Measurements from ENCODE around the gene INO80B. TPM values are rescaled to one million over a fixed set of nuclear protein-coding genes. Genes with fewer than 3 reads are reported as not detected.

INO80B gene
- total RNA-seq, 1 experiment from 2014 or later: 34.2 TPM

DNA sequence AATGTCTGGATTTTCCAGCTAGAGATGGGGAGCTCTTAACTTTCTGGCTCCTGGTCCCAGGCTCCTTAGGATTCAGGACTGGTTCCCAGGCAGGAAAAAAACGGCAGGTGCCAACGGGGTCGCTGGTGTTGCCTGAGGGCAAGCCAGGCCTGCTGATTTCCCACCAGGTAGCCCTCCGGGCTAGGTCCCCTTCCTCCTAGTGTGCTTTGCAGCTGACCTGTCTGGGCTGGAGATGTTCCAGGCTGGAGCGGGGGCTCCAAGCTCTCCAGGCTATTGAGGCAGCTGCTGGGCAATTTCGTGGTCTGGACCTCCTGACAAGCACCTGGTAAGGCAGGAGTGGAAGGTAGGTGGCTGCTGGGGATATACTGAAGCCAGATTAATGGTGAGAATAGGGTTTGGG is 19.6 kb downstream of the INO80B start:
- no peak overlapping the region for H3K27ac ChIP-seq
- intact Hi-C loops (cut with micrococcal nuclease; ENCODE audit: unreplicated experiment): no loop called here
- BruUV-seq (replicated peaks): no TSS peak
- no peaks in the 10 kb centered on the region for H4K20me1 ChIP-seq (ENCODE audit: insufficient read depth)
- peaks cover 9% of the 10 kb centered on the region for H3K4me1 ChIP-seq (replicated peaks; ENCODE audit: insufficient read depth)
- H3K79me2 ChIP-seq (ENCODE audit: low read depth): 0 out of 2 replicates have a peak, but pooled peaks cover 3% of the 10 kb centered on the region
- no peak for DNase-seq
- ChIA-PET CTCF (no interaction called here), POLR2A (ENCODE audit: unreplicated experiment) (no interaction called here)
- H3K9me3 ChIP-seq (ENCODE audit: insufficient read depth, low read depth): no peaks in the 10 kb centered on the region
- TF ChIP-seq EZH2 (IDR thresholded peaks at IDR 0.05; ENCODE audit: low read depth) (no peak), CTCF (conservative IDR thresholded peaks at IDR 0.05) (no peak)
- no peak overlapping the region for H3K4me2 ChIP-seq
- no peak overlapping the region for H2AFZ ChIP-seq
- H3K4me3 ChIP-seq: no peak overlapping the region
- H3K27me3 ChIP-seq (ENCODE audit: insufficient read depth, low read depth): no peaks in the 10 kb centered on the region
- peaks cover under 1% of the 10 kb centered on the region; the same call in 1 of the 2 replicates for H3K36me3 ChIP-seq (ENCODE audit: low read depth)
- H3K9me2 ChIP-seq (ENCODE audit: insufficient read depth): no peaks in the 10 kb centered on the region
- H3F3A ChIP-seq (ENCODE audit: insufficient read depth, low read depth): peaks cover 66% of the 10 kb centered on the region

DNA sequence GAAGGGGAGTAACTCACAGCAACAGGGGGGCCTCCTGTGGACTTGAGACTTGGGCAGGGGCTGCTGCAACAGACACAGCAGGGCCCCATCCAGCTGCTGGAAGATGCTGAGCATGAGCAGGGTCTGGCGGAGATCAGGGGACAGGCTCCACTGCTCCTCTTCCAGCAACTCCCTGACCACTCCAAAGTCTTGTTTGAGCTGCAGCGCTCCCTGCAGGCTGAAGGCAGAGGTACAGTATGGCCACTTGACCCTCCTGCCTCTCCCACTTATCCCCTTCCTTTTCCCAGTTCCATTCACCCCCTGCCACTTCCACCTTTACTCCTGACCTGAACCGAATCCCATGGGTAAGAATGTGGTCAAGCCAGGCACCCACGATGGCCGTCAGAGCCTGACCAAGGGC is 20.0 kb downstream of the INO80B start:
- ChIA-PET CTCF (no interaction called here), POLR2A (ENCODE audit: unreplicated experiment) (no interaction called here)
- Histone ChIP-seq H3K4me1 (replicated peaks; ENCODE audit: insufficient read depth) (peaks cover 9% of the 10 kb centered on the region), H3F3A (ENCODE audit: insufficient read depth, low read depth) (peaks cover 66% of the 10 kb centered on the region), H3K9me2 (ENCODE audit: insufficient read depth) (no peaks in the 10 kb centered on the region), H3K4me3 (no peak overlapping the region), H3K4me2 (no peak overlapping the region), H3K27ac (no peak overlapping the region), H4K20me1 (ENCODE audit: insufficient read depth) (no peaks in the 10 kb centered on the region), H3K79me2 (ENCODE audit: low read depth) (peaks cover 4% of the 10 kb centered on the region; the same call in 1 of the 2 replicates), H3K9me3 (ENCODE audit: insufficient read depth, low read depth) (no peaks in the 10 kb centered on the region), H3K36me3 (ENCODE audit: low read depth) (peaks cover 4% of the 10 kb centered on the region), H3K27me3 (ENCODE audit: insufficient read depth, low read depth) (no peaks in the 10 kb centered on the region), H2AFZ (no peak overlapping the region)
- intact Hi-C loops (cut with micrococcal nuclease; ENCODE audit: unreplicated experiment): no loop called here
- BruUV-seq (replicated peaks): no TSS peak
- TF ChIP-seq EZH2 (IDR thresholded peaks at IDR 0.05; ENCODE audit: low read depth) (no peak), CTCF (conservative IDR thresholded peaks at IDR 0.05) (peak; percentile 49; the same call in 1 of the 2 replicates)
- no peak for DNase-seq

DNA sequence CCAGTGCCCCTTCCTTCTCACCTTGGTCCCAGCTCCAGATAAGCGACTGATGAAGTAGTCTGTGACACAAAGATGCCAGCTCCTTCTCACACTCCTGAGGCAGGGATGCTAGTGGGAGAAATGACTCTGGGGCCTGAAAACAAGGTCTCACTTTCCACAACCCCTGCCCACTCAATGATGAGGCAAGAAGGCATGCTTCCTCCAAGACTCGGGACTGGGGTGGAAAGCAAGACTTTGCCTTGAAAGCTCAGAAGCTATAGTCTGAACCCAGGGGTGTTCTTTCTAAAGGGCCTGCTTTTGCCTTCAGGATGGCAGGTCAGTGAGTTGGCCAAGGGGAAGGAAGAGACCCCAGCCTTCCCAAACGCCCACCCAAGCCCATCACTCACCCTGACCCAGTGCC is 26.5 kb downstream of the INO80B start:
- POLR2A ChIA-PET (ENCODE audit: unreplicated experiment): interaction anchor here (0.5 to 0.7 kb wide), 3 partner anchors 51 to 189 kb away, joined by 3 to 6 read pairs (median 4); no protein-coding TSS in a partner anchor
- no peaks in the 10 kb centered on the region for H3K27me3 ChIP-seq (ENCODE audit: insufficient read depth, low read depth)
- peaks cover 20% of the 10 kb centered on the region; the same call in 1 of the 2 replicates for H3F3A ChIP-seq (ENCODE audit: insufficient read depth, low read depth)
- CTCF ChIA-PET: no interaction called here
- DNase-seq: no peak
- no peak overlapping the region for H3K27ac ChIP-seq
- peak overlapping the region; percentile 94; the same call in 1 of the 2 replicates for H2AFZ ChIP-seq
- H3K9me2 ChIP-seq (ENCODE audit: insufficient read depth): no peaks in the 10 kb centered on the region
- H3K4me1 ChIP-seq (replicated peaks; ENCODE audit: insufficient read depth): peaks cover 13% of the 10 kb centered on the region
- intact Hi-C loops (cut with micrococcal nuclease; ENCODE audit: unreplicated experiment): loop anchor here (5.0 to 10.0 kb wide), 2 partner anchors 66 to 173 kb away; partner anchors contain the start of gene SEMA4F
- H3K9me3 ChIP-seq (ENCODE audit: insufficient read depth, low read depth): no peaks in the 10 kb centered on the region
- H3K4me2 ChIP-seq: peak overlapping the region; percentile 89
- peak overlapping the region; percentile 92 for H3K4me3 ChIP-seq
- no peaks in the 10 kb centered on the region for H4K20me1 ChIP-seq (ENCODE audit: insufficient read depth)
- BruUV-seq (replicated peaks): no TSS peak
- H3K79me2 ChIP-seq (ENCODE audit: low read depth): peaks cover 37% of the 10 kb centered on the region
- H3K36me3 ChIP-seq (ENCODE audit: low read depth): peaks cover 12% of the 10 kb centered on the region
- TF ChIP-seq EZH2 (IDR thresholded peaks at IDR 0.05; ENCODE audit: low read depth): no peak
- TF ChIP-seq CTCF (conservative IDR thresholded peaks at IDR 0.05): no peak

All from PC-9 (cell line).